NT2/D1 (cell line): ENCODE results near the gene ZKSCAN3.

Source experiments
- SUZ12 ChIP-seq: IDR thresholded peaks from 2 replicates; pipeline ENCODE4 v1.6.1; 2011; ENCODE audit not compliant: insufficient read length, insufficient read depth; ENCODE audit errors: extremely low read depth
- YY1 ChIP-seq: IDR thresholded peaks from 2 replicates; pipeline ENCODE4 v1.6.1; 2011; ENCODE audit not compliant: insufficient read length, insufficient read depth
- ZNF274 ChIP-seq: IDR thresholded peaks from 2 replicates; pipeline ENCODE4 v1.6.1; 2011; ENCODE audit warnings: mild to moderate bottlenecking, low read depth, low read length

DNA sequence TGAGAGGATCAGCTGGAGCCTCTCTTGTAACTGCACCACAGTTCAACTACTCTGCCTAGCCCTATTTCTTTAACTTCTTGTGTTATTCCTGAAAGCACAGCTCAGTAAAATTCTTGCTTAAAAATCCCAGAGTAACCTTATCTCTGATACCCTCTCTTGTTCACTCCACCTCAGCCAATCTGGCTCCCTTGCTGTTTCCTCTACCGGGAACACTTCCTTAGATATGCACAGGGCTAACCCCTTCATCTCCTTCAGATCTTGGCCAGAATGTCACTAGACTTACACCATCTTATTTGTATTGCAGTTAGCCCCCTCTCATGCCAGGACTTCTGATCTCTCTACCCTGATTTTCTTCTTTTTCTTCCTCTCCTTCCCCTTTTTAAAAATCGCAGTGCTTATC, 2.6 kb upstream of the ZKSCAN3 start:
- TF ChIP-seq ZNF274 (no peak), YY1 (no peak), SUZ12 (no peak)
